ENCODE data around the gene TIGAR. TPM values are rescaled to one million over a fixed set of nuclear protein-coding genes. Genes with fewer than 3 reads are reported as not detected.

Gene TIGAR
- total RNA-seq, 2 donors from 2014 or later: 1.9 to 6.6 TPM

DNA sequence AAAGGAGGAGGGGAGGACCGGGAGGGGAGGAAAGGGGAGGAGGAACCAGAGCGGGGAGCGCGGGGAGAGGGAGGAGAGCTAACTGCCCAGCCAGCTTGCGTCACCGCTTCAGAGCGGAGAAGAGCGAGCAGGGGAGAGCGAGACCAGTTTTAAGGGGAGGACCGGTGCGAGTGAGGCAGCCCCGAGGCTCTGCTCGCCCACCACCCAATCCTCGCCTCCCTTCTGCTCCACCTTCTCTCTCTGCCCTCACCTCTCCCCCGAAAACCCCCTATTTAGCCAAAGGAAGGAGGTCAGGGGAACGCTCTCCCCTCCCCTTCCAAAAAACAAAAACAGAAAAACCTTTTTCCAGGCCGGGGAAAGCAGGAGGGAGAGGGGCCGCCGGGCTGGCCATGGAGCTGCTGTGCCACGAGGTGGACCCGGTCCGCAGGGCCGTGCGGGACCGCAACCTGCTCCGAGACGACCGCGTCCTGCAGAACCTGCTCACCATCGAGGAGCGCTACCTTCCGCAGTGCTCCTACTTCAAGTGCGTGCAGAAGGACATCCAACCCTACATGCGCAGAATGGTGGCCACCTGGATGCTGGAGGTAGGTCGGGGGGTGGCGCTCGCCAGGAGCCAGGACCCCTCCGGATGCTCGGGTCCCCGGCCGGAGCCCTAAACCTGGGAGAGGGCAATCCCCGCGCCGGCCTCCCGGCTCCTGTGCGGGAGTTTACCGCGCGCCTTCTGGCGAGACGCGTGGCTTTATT is 47.2 kb upstream of the TIGAR start, which contains the start of gene CCND2:
Gene CCND2 (plus strand): TSS at position 111 of the 744 bp plus-strand sequence. CDS start 279 bp downstream, at position 390.
- peak within 1 kb of the TSS; percentile 82 to 88 for H3K27ac ChIP-seq
- no peaks in the 10 kb centered on the region for H3K4me1 ChIP-seq (replicated peaks)
- peak; percentile 74 for DNase-seq (ENCODE audit: low spot score)
- H3K36me3 ChIP-seq: no peaks in the 10 kb centered on the region
- WGBS: under 1% methylated on average over 44 of the region's 52 CpGs
- H3K9me3 ChIP-seq: no peaks in the 10 kb centered on the region
- TF ChIP-seq, protein P1, sequence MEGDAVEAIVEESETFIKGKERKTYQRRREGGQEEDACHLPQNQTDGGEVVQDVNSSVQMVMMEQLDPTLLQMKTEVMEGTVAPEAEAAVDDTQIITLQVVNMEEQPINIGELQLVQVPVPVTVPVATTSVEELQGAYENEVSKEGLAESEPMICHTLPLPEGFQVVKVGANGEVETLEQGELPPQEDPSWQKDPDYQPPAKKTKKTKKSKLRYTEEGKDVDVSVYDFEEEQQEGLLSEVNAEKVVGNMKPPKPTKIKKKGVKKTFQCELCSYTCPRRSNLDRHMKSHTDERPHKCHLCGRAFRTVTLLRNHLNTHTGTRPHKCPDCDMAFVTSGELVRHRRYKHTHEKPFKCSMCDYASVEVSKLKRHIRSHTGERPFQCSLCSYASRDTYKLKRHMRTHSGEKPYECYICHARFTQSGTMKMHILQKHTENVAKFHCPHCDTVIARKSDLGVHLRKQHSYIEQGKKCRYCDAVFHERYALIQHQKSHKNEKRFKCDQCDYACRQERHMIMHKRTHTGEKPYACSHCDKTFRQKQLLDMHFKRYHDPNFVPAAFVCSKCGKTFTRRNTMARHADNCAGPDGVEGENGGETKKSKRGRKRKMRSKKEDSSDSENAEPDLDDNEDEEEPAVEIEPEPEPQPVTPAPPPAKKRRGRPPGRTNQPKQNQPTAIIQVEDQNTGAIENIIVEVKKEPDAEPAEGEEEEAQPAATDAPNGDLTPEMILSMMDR (IDR thresholded peaks at IDR 0.05): no peak
- TF ChIP-seq POLR2A (IDR thresholded peaks at IDR 0.05) (peak; percentile 88), POLR2AphosphoS5 (IDR thresholded peaks at IDR 0.05) (peak; percentile 91)
- H3K4me3 ChIP-seq: peak within 1 kb of the TSS; percentile 45 to 57
- H3K27me3 ChIP-seq (replicated peaks; ENCODE audit: insufficient read depth): peaks cover 4% of the 10 kb centered on the region
- intact Hi-C loops (cut with DNase I): loop anchor here (5.0 kb wide), 1 partner anchor 402 kb away; the partner anchor contains the start of gene PARP11

DNA sequence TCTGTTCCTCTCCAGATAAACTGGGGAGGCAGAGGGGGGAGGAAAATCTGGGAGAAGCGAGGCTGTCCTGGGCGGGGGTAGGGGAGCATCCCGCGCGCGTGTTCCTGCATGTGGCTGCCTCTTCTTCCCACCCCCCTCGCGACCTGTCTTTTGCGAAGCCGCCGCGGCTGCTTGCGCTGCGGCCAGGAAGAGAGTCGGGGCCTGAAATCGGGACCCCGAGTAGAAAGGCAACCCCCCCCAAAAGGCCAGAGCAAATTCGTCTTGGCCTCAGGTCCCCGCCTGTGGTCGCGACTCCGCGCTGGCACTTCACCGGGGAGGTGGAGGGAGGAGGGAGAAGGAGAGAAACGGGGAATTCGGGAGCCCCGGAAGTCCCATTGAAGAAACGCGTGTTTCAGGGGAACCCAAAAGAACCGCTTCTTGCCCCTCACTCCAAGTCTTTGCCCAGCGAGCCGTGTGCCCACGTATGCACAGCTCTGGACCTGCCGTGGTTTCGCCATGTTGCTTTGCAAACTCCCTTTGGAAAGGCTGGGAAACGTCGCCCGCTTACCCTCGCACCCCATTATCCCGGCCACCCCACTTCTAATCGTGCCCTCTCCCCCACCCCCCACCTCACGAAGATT is 46.5 kb upstream of the TIGAR start:
- TF ChIP-seq POLR2A (IDR thresholded peaks at IDR 0.05) (no peak), POLR2AphosphoS5 (IDR thresholded peaks at IDR 0.05) (no peak)
- TF ChIP-seq, protein P1 (IDR thresholded peaks at IDR 0.05): no peak
- H3K27ac ChIP-seq: peak overlapping the region; percentile 82 to 88
- peaks cover 4% of the 10 kb centered on the region for H3K27me3 ChIP-seq (replicated peaks; ENCODE audit: insufficient read depth)
- H3K36me3 ChIP-seq: no peaks in the 10 kb centered on the region
- H3K9me3 ChIP-seq: no peaks in the 10 kb centered on the region
- no peaks in the 10 kb centered on the region for H3K4me1 ChIP-seq (replicated peaks)
- intact Hi-C loops (cut with DNase I): loop anchor here (5.0 kb wide), 5 partner anchors 167 to 402 kb away; partner anchors contain the start of gene PARP11
- H3K4me3 ChIP-seq: peak overlapping the region; percentile 45 to 57
- no peak for DNase-seq (ENCODE audit: low spot score)
- WGBS: 0% methylated on average over 42 of the region's 42 CpGs

DNA sequence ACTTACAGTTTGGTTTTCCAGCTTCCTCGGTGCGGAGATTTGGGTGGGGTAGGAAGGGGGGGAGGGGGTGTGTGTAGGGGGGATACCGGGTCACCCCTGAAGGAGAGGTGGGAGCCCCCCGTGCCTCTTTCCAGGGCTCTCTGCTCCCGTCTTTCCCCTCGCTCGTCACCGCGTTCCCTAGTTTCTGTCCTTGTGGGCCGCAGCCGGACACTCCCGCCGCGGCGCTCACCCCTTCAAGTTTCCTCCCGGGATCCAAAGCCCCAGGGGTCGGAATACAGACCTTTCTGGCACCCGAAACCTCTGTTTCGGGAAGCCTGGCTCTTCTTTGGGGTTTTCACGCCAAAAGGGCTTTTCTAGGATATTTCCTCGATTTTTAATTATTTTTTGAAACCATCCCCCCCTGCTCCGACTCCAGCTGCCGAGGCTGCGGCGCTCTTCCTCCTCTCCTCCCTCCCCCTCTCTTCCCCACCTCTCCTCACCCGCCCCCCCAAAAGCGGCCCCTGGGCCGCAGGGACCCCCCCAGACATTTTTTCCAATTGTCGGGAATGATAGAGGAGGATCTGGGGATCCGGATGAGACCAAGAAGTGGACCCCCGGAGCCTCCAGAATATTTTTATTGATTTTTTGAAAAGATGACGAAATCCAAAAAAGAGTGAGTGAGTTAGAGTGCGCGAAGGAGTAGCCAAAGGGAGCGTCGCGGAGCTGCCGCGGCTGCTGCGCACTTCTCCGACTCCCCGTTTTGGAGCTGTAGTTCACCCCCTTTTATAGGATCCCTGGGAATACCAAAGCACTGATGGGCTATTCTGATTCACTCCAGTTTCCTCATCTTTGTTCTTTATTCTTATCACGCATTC is 45.8 kb upstream of the TIGAR start:
- Histone ChIP-seq H3K4me3 (peak overlapping the region; percentile 45 to 57), H3K4me1 (replicated peaks) (no peaks in the 10 kb centered on the region), H3K36me3 (no peaks in the 10 kb centered on the region), H3K27ac (peak overlapping the region; percentile 82 to 88), H3K27me3 (replicated peaks; ENCODE audit: insufficient read depth) (peaks cover 4% of the 10 kb centered on the region), H3K9me3 (no peaks in the 10 kb centered on the region)
- TF ChIP-seq, protein P1 (IDR thresholded peaks at IDR 0.05): no peak
- no peak for TF ChIP-seq POLR2AphosphoS5 (IDR thresholded peaks at IDR 0.05)
- TF ChIP-seq POLR2A (IDR thresholded peaks at IDR 0.05): no peak
- DNase-seq (ENCODE audit: low spot score): no peak
- intact Hi-C loops (cut with DNase I): loop anchor here (5.0 kb wide), 4 partner anchors 168 to 388 kb away; no protein-coding TSS in a partner anchor
- WGBS: 2% methylated on average over 43 of the region's 43 CpGs

DNA sequence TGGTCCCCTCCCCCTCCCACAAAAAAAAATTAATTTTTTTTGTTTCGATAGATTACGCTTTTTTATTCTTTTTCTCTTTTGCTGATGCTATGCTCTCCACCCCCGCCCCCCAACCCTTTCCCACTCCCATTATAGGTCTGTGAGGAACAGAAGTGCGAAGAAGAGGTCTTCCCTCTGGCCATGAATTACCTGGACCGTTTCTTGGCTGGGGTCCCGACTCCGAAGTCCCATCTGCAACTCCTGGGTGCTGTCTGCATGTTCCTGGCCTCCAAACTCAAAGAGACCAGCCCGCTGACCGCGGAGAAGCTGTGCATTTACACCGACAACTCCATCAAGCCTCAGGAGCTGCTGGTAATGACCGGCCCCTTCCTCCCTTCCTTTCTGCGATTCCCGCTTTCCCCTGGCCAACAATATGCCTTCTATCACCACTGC is 45.1 kb upstream of the TIGAR start:
- intact Hi-C loops (cut with DNase I): loop anchor here (5.0 kb wide), 4 partner anchors 169 to 389 kb away; no protein-coding TSS in a partner anchor
- Histone ChIP-seq H3K9me3 (no peaks in the 10 kb centered on the region), H3K27ac (peak overlapping the region; percentile 82 to 88), H3K27me3 (replicated peaks; ENCODE audit: insufficient read depth) (peaks cover 2% of the 10 kb centered on the region), H3K36me3 (no peaks in the 10 kb centered on the region), H3K4me3 (peak overlapping the region; percentile 45 to 57), H3K4me1 (replicated peaks) (no peaks in the 10 kb centered on the region)
- 31% methylated on average over 14 of the region's 14 CpGs for WGBS
- no peak for DNase-seq (ENCODE audit: low spot score)
- TF ChIP-seq POLR2AphosphoS5 (IDR thresholded peaks at IDR 0.05) (no peak), POLR2A (IDR thresholded peaks at IDR 0.05) (no peak)
- TF ChIP-seq, protein P1 (IDR thresholded peaks at IDR 0.05): no peak
